ENCODE measurements around the gene PTMS. TPM values are rescaled to one million over a fixed set of nuclear protein-coding genes. Genes with fewer than 3 reads are reported as not detected.

PTMS gene
- total and polyA plus RNA-seq, 2 donors (not counting 3 experiments of a cell fraction or from before 2014, with no cell fraction given): 555 to 661 TPM

DNA sequence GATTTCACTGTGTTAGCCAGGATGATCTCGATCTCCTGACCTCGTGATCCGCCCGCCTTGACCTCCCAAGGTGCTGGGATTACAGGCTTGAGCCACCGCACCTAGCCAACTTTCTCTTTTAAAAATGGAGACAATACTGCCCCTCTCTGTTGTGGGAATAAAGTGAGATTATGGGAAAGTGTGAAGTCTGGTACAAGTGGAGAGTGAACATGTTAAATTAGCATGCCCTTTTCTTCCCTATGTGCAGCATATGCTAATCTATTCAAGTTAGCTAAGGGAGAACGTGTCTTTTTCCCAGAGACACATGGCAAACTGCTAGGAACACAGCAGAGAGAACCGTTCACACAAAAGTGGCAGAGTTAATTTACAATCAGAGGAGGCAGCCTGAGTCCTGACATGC, 40.8 kb upstream of the PTMS start:
- TF ChIP-seq MYC (IDR thresholded peaks at IDR 0.05; ENCODE audit: low read depth, low read length) (no peak), EZH2 (IDR thresholded peaks at IDR 0.05; ENCODE audit: borderline replicate concordance, low read depth, low read length, severe bottlenecking) (no peak), POLR2AphosphoS5 (IDR thresholded peaks at IDR 0.05; ENCODE audit: insufficient read depth, low read depth, low read length) (no peak), GATA2 (IDR thresholded peaks at IDR 0.05; ENCODE audit: insufficient read depth, insufficient read length, low read depth, low read length) (no peak)
- BruUV-seq (replicated peaks): no TSS peak

DNA sequence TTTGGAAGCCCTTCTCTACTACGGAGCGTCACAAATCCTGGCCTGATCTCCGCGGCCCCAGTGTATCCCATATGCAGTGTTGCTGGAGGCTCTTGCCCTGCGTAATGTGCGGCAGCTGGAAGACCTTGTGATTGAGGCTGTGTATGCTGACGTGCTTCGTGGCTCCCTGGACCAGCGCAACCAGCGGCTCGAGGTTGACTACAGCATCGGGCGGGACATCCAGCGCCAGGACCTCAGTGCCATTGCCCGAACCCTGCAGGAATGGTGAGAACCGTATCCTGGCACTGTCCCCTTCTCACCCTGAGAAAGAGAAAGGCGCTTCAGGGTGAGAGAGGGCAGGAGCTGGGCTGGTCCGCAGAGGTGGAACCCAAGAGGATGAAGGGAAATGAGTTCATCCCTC, 37.0 kb upstream of the PTMS start:
- ChIA-PET POLR2A (no interaction called here), CTCF (no interaction called here)
- Histone ChIP-seq H2AFZ (ENCODE audit: low read depth, low read length) (no peak overlapping the region), H3K4me2 (ENCODE audit: insufficient read depth, low read length) (no peak overlapping the region), H3K4me1 (ENCODE audit: control insufficient read depth, extremely low read depth, insufficient read depth, low read length) (peaks cover 6% of the 10 kb centered on the region), H3K36me3 (ENCODE audit: control insufficient read depth in 2 of 2, extremely low read depth in 1 of 2, insufficient read depth in 2 of 2, low read length in 2 of 2) (peaks cover 6 to 26% of the 10 kb centered on the region in 2 experiments), H3K27ac (ENCODE audit: insufficient read depth, low read depth, low read length) (no peak overlapping the region), H3K79me2 (ENCODE audit: control insufficient read depth, insufficient read depth, low read length) (peaks cover 2% of the 10 kb centered on the region), H3K27me3 (ENCODE audit: control insufficient read depth in 2 of 2, insufficient read depth in 2 of 2, low read length in 2 of 2) (no peaks in the 10 kb centered on the region), H3K9ac (replicated peaks; ENCODE audit: extremely low read depth, insufficient read depth, low read length) (no peak overlapping the region), H3K9me1 (replicated peaks; ENCODE audit: control insufficient read depth, extremely low read depth, insufficient read depth, low read length) (no peaks in the 10 kb centered on the region), H3K4me3 (replicated peaks in 1 of 3; ENCODE audit: insufficient read depth in 1 of 3, low read depth in 1 of 3, low read length in 3 of 3) (no peak overlapping the region), H4K20me1 (replicated peaks; ENCODE audit: control insufficient read depth, extremely low read depth, insufficient read depth, low read length) (no peaks in the 10 kb centered on the region), H3K9me3 (replicated peaks; ENCODE audit: control insufficient read depth, insufficient read depth, low read length) (no peaks in the 10 kb centered on the region)
- TF ChIP-seq EZH2 (IDR thresholded peaks at IDR 0.05; ENCODE audit: borderline replicate concordance, low read depth, low read length, severe bottlenecking): no peak
- TF ChIP-seq MYC (IDR thresholded peaks at IDR 0.05; ENCODE audit: low read depth, low read length): no peak
- no peak for TF ChIP-seq FOS (IDR thresholded peaks at IDR 0.05; ENCODE audit: borderline replicate concordance, insufficient read depth, low read length)
- TF ChIP-seq, protein P1, sequence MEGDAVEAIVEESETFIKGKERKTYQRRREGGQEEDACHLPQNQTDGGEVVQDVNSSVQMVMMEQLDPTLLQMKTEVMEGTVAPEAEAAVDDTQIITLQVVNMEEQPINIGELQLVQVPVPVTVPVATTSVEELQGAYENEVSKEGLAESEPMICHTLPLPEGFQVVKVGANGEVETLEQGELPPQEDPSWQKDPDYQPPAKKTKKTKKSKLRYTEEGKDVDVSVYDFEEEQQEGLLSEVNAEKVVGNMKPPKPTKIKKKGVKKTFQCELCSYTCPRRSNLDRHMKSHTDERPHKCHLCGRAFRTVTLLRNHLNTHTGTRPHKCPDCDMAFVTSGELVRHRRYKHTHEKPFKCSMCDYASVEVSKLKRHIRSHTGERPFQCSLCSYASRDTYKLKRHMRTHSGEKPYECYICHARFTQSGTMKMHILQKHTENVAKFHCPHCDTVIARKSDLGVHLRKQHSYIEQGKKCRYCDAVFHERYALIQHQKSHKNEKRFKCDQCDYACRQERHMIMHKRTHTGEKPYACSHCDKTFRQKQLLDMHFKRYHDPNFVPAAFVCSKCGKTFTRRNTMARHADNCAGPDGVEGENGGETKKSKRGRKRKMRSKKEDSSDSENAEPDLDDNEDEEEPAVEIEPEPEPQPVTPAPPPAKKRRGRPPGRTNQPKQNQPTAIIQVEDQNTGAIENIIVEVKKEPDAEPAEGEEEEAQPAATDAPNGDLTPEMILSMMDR (IDR thresholded peaks at IDR 0.05; ENCODE audit: extremely low read depth in 1 of 2, insufficient read depth in 1 of 2, low read depth in 1 of 2, low read length in 2 of 2): no peak
- no peak for TF ChIP-seq GATA2 (IDR thresholded peaks at IDR 0.05; ENCODE audit: insufficient read depth, insufficient read length, low read depth, low read length)
- TF ChIP-seq, protein P2, sequence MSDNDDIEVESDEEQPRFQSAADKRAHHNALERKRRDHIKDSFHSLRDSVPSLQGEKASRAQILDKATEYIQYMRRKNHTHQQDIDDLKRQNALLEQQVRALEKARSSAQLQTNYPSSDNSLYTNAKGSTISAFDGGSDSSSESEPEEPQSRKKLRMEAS (IDR thresholded peaks at IDR 0.05; ENCODE audit: insufficient read depth, insufficient read length): no peak
- no peak for TF ChIP-seq JUN (IDR thresholded peaks at IDR 0.05; ENCODE audit: borderline replicate concordance, insufficient read depth, insufficient read length, low read depth)
- no peak for TF ChIP-seq POLR2A (IDR thresholded peaks at IDR 0.05; ENCODE audit: low read depth, low read length)
- TF ChIP-seq POLR2AphosphoS5 (IDR thresholded peaks at IDR 0.05; ENCODE audit: insufficient read depth, low read depth, low read length): no peak
- BruUV-seq (replicated peaks): no TSS peak
- dilution Hi-C loops (cut with MboI; ENCODE audit: extremely low pct_ligation_motif_present, low sequenced_read_pairs) (no loop called here), intact Hi-C loops (cut with micrococcal nuclease) (no loop called here)
- no peak for DNase-seq (ENCODE audit: low read depth, low spot score)
- FAIRE-seq: no peak

More for the DNA sequence above, 40.8 kb upstream of the PTMS start:
- Histone ChIP-seq H3K27ac (ENCODE audit: insufficient read depth, low read depth, low read length) (no peak overlapping the region), H3K79me2 (ENCODE audit: control insufficient read depth, insufficient read depth, low read length) (peaks cover 2% of the 10 kb centered on the region), H2AFZ (ENCODE audit: low read depth, low read length) (no peak overlapping the region), H4K20me1 (replicated peaks; ENCODE audit: control insufficient read depth, extremely low read depth, insufficient read depth, low read length) (no peaks in the 10 kb centered on the region), H3K4me3 (replicated peaks in 1 of 3; ENCODE audit: insufficient read depth in 1 of 3, low read depth in 1 of 3, low read length in 3 of 3) (no peak overlapping the region), H3K27me3 (ENCODE audit: control insufficient read depth in 2 of 2, insufficient read depth in 2 of 2, low read length in 2 of 2) (no peaks in the 10 kb centered on the region), H3K4me2 (ENCODE audit: insufficient read depth, low read length) (no peak overlapping the region), H3K9me1 (replicated peaks; ENCODE audit: control insufficient read depth, extremely low read depth, insufficient read depth, low read length) (no peaks in the 10 kb centered on the region), H3K9ac (replicated peaks; ENCODE audit: extremely low read depth, insufficient read depth, low read length) (no peak overlapping the region), H3K9me3 (replicated peaks; ENCODE audit: control insufficient read depth, insufficient read depth, low read length) (no peaks in the 10 kb centered on the region), H3K4me1 (ENCODE audit: control insufficient read depth, extremely low read depth, insufficient read depth, low read length) (peaks cover 11% of the 10 kb centered on the region), H3K36me3 (ENCODE audit: control insufficient read depth in 2 of 2, extremely low read depth in 1 of 2, insufficient read depth in 2 of 2, low read length in 2 of 2) (peaks cover 3 to 16% of the 10 kb centered on the region in 2 experiments)
- CTCF ChIA-PET: interaction anchor here (1.3 to 2.8 kb wide), 4 partner anchors 8 to 36 kb away, joined by 4 to 15 read pairs (median 12); partner anchors contain the start of genes MLF2 and ZNF384
- POLR2A ChIA-PET: interaction anchor here (0.6 kb wide), 1 partner anchor 9 kb away, joined by 3 read pairs; no protein-coding TSS in a partner anchor
- DNase-seq (ENCODE audit: low read depth, low spot score): no peak
- intact Hi-C loops (cut with micrococcal nuclease): no loop called here
- dilution Hi-C loops (cut with MboI; ENCODE audit: extremely low pct_ligation_motif_present, low sequenced_read_pairs): no loop called here
- no peak for FAIRE-seq
